Raji (cell line): ENCODE results near the gene TMEM200B.

ENCODE experiments used
- POLR2A ChIP-seq: IDR thresholded peaks from 2 replicates; pipeline ENCODE4 v1.6.1; 2011; ENCODE audit warnings: low read depth, low read length, control low read depth; ENCODE audit not compliant: insufficient read depth

The TMEM200B gene

DNA sequence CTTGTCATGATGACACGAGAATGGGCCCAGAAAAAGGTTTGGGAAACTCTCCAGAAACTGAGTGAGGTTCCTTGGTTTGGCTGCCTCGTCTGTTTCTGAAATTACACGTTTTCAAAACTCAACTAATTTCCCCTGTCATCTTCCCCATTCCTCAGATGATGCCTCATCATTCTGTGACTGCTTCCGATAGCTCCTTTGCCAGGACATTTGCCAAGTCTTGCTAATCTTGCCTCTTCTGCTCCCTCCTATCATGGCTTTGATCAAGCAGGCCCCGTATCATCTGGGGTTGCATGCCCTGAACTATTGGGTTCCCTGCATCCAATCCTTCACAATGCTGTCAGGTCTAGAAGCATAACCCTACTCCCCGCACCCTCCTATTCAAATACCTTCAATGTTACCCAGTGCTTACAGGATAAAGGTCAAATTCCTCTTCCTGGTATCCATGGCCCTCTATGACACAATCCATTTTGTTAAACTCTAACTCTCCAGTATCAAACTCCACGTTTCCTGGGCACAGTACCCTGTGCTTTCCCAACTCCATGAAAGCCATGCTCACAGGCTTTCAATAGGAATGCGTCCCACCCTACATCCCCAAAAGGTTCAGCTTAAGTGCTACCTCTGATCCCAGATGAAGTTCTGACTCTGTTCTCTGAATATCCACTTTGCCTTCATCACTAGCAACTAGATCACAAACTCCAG is 22.2 kb upstream of the TMEM200B start:
- no peak for TF ChIP-seq POLR2A

DNA sequence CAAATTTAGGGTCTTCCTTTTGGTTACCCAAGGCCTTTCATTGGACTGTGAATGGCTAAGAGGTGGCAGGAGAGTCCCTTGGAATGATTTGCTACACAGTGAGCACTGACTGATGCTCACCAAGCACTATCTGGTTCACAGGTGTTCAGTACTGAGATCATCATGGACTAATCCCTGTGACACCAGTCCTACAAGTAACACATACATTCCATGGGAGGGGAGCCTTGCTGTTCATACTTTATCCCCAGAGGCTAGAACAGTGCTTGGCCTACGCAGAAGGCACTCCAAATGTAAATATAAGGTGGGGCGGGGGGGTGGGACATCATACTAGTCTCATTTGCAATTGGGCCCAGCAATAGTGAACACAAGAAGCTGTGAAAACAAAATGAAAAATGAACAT is 20.5 kb upstream of the TMEM200B start:
- no peak for TF ChIP-seq POLR2A

DNA sequence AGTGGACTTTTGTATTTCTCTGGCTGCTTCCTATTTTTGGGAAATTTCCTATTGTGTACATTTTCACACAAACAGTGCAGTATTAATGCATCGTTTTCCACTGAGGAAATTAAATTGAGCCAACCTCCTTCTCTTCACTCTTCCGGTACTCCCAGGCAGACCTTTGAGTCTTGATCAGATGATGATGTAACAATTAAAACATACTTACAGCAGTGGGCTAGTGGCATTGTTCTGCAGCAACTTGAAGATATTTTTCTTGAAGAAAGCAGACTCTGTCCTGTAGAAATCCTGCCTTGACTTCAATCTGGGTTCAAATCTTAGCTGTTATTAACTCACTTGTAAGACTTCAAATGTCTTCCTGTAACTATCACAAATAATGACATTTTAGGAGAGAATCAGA is 19.0 kb upstream of the TMEM200B start:
- no peak for TF ChIP-seq POLR2A

DNA sequence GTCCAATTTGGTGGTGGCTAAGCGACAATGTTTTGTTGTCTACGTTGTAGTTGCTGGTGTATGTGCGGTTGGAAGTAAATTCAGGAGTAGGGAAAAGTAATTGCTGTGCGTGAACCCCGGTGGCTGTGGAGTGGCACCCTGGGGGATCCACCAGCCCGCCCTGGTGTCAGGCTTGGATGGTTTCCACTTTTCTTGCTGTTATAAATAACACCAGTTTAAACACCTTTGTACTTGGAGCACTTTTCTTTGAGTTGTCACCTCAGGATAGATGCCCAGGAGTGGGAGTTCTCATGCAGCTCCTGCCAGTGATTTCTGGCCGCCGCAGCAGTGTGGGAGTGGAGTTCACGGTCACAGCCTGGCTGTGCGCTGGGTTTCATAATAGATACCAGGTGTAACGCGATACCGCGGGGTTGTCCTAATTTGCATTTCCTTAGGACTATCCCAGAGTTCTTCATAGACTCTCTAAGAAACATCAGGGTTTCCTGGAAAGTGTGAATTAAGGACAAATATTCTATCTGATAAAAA is 12.8 kb upstream of the TMEM200B start:
- no peak for TF ChIP-seq POLR2A

GRCh38 chr1:29134695-29135028 is 11.0 kb upstream of the TMEM200B start:
- no peak for TF ChIP-seq POLR2A

- no peak for TF ChIP-seq POLR2A
These were observed 10.4 kb upstream of the TMEM200B start for GRCh38 chr1:29133861-29134694.

GRCh38 chr1:29129916-29130315 is 6.2 kb upstream of the TMEM200B start:
- TF ChIP-seq POLR2A = no peak

DNA sequence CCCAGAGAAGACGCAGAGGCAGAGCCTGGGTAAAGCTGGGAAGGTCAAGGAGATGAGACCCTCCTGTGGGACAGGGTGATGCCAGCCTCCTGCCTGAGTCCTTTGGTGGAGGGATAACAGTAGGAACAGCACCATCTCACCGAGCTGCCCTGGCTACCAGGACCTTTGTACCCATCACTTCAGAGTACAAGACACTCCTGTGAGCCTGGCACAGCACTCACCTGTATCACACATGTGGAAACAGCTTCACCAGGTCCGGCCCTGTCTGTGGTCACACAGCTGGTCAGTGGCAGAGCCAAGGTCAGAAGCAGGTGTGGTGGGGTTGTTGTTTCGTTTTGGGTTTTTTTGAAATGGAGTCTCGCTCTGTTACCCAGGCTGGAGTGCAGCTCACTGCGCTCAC is 5.0 kb upstream of the TMEM200B start:
- no peak for TF ChIP-seq POLR2A

DNA sequence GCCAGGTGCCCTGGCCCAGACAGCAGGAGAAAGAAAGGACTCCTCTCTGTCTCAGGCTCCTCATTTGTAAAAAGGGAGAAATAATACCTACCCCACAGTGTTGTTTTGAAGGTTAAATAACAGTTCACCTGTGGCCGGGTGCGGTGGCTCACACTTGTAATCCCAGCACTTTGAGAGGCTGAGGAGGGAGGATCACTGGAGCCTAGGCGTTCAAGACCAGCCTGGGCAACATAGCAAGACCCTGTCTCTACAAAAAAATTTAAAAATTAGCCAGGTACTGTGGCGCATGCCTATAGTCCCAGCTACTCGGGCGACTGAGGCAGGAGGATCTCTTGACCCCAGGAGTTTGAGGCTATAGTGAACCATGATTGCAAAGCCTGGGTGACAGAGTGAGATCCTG is 2.5 kb upstream of the TMEM200B start:
- no peak for TF ChIP-seq POLR2A

- no peak for TF ChIP-seq POLR2A
These were observed 2.1 kb upstream of the TMEM200B start for GRCh38 chr1:29125788-29126187.

DNA sequence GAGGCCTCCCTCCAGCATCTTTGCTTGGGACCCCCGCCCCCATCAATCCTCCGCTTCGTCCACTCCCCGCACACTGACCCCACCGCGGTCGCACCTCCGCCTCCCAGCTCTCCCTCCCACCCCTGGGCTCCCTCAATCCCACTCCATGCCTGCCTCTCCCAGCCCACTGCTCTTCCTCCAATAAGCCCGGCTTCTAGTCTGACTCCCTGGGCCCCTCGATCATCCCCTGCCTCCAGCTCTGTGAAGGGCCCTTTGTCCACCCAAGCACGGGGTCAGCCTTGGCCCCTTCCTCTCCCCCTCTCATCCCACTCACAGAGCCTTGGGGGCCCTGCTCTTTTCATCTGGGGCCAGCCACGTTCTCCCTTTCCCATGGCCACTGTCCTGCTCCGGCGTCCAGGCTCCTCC is 1.5 kb upstream of the TMEM200B start:
- no peak for TF ChIP-seq POLR2A

- no peak for TF ChIP-seq POLR2A
These were observed 898 bp upstream of the TMEM200B start for GRCh38 chr1:29124366-29125236.

DNA sequence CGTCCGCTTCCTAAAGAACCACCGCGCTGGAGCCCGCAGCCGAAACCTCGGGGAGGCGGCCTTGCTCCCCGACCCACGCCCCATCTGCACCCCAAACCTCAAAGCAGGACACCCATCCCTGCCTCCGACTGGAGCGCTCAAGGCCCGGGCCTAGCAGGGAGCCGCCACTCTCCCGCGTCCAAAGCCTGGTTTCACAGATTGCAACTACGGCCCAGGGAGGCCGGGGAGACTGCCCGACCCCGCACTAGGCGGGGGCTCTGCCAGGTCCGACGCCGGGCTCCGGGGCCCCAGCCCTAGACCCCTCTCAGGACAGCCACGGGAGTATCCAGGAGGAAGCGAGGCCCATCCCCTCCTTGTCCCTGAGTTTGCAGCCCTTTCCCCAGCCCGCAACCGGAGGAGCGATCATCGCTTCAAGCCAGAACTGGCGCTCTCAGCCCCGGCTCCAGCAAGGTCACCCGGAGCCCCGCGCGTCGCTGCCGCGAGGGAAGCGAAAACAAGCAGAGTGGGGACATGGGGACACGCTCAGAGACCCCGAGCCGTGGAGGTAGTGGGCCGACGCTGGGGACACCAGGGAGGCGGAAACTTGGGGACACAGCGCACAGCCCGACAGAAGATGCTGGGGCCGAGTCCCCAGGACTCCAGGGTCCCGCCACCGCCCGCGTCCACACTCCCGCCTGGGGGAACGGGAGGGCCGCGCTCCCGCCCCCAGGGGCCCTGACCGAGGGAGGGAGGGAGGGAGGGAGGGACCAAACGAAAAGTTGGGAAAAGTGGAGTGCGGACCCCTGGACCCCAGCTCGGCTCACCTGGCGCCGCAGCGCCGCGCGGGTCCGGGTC is 433 bp downstream of the TMEM200B start:
- no peak for TF ChIP-seq POLR2A

DNA sequence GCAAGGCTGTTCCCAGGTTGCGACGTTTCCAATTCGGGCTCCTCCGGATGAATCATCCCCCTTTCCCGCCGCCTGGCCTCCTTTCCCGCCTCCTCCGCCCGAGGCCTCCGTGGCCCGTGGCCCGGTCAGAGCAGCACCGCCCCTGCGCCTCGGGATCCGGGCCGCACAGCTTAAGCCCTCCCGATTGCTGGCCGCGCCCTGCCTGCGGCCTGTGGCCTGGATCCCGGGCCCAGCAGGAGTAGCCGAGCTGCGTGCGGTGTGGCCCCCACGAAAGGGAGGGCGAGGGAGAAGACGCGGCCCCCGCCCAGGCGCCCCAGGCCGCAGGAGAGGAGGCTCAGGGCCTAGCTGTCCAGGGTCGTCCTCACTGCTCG is 1.0 kb downstream of the TMEM200B start:
- no peak for TF ChIP-seq POLR2A
